GM23338 (cell line): ENCODE results near the gene CENPS. TPM values are rescaled to one million over a fixed set of nuclear protein-coding genes. Genes with fewer than 3 reads are reported as not detected.

Experiments
- ATAC-seq: fragments of 200-7000 bp; cut with Tn5 transposase; 3 replicates; pipeline ENCODE4 v1.9.1; 2020
- DNase-seq: peaks from one replicate; pipeline ENCODE4 v3.0.0-alpha.2; 2015; ENCODE audit warnings: low spot score
- H2AFZ ChIP-seq: fragments of 200-600 bp; sonication (generic); 2 replicates; pipeline ENCODE4 v1.8.0; 2016; ENCODE audit warnings: antibody characterized with exemption, mild to moderate bottlenecking, moderate library complexity
- H3F3A ChIP-seq: fragments of 200-600 bp; sonication (generic); replicated peaks from 2 replicates; pipeline ENCODE4 v1.8.0; 2017; ENCODE audit warnings: antibody characterized with exemption, mixed run types, low read depth
- H3K27ac ChIP-seq: fragments of 200-600 bp; sonication (generic); 2 replicates; pipeline ENCODE4 v1.6.1; 2016; ENCODE audit warnings: low read depth
- H3K27me3 ChIP-seq: fragments of 200-600 bp; sonication (generic); 2 replicates; pipeline ENCODE4 v1.8.0; 2016; ENCODE audit warnings: mild to moderate bottlenecking, mixed run types, moderate library complexity; ENCODE audit not compliant: insufficient read depth
- H3K36me3 ChIP-seq: fragments of 200-600 bp; sonication (generic); 2 replicates; pipeline ENCODE4 v1.8.0; 2016; ENCODE audit warnings: mild to moderate bottlenecking; ENCODE audit not compliant: insufficient read depth
- H3K4me1 ChIP-seq: fragments of 200-600 bp; sonication (generic); 2 replicates; pipeline ENCODE4 v1.8.0; 2016; ENCODE audit warnings: mild to moderate bottlenecking, moderate library complexity; ENCODE audit not compliant: insufficient read depth
- H3K4me2 ChIP-seq: fragments of 200-600 bp; sonication (generic); 2 replicates; pipeline ENCODE4 v1.7.1; 2017; ENCODE audit warnings: mixed run types
- H3K4me3 ChIP-seq: fragments of 200-600 bp; sonication (generic); 2 replicates; pipeline ENCODE4 v1.6.1; 2016; ENCODE audit warnings: mixed run types
- H3K79me2 ChIP-seq: fragments of 200-600 bp; sonication (generic); replicated peaks from 2 replicates; pipeline ENCODE4 v1.8.0; 2017; ENCODE audit warnings: mild to moderate bottlenecking; ENCODE audit not compliant: insufficient read depth
- H3K9me2 ChIP-seq: fragments of 200-600 bp; sonication (generic); 2 replicates; pipeline ENCODE4 v1.8.0; 2017; ENCODE audit not compliant: insufficient read depth
- H4K20me1 ChIP-seq: fragments of 200-600 bp; sonication (generic); replicated peaks from 2 replicates; pipeline ENCODE4 v1.8.0; 2017; ENCODE audit warnings: mild to moderate bottlenecking; ENCODE audit not compliant: insufficient read depth
- H3K27ac Mint-ChIP-seq: 2 replicates; pipeline ENCODE4 v1.8.0; 2020; ENCODE audit warnings: inconsistent platforms, mild to moderate bottlenecking, moderate library complexity, mixed read lengths
- H3K27me3 Mint-ChIP-seq: 3 replicates; pipeline ENCODE4 v1.8.0; 2022; ENCODE audit warnings: low read depth, mild to moderate bottlenecking, moderate library complexity, mixed read lengths, inconsistent platforms; ENCODE audit not compliant: insufficient read depth, poor library complexity
- H3K36me3 Mint-ChIP-seq: 3 replicates; pipeline ENCODE4 v1.8.0; 2021; ENCODE audit warnings: low read depth, mild to moderate bottlenecking, inconsistent platforms, moderate library complexity, mixed read lengths
- H3K4me1 Mint-ChIP-seq: 3 replicates; pipeline ENCODE4 v1.8.0; 2020; ENCODE audit warnings: mild to moderate bottlenecking, inconsistent platforms, mixed read lengths
- H3K4me3 Mint-ChIP-seq: 3 replicates; pipeline ENCODE4 v1.8.0; 2021; ENCODE audit warnings: moderate library complexity, mild to moderate bottlenecking, inconsistent platforms, mixed read lengths
- H3K9me3 Mint-ChIP-seq: 3 replicates; pipeline ENCODE4 v1.8.0; 2020; ENCODE audit warnings: moderate library complexity, mild to moderate bottlenecking, inconsistent platforms, mixed read lengths
- CREB1 ChIP-seq: fragments of 250-450 bp; sonication (Bioruptor Pico); IDR thresholded peaks from 2 replicates; pipeline ENCODE4 v1.5.0; 2020; ENCODE audit warnings: low read depth, mild to moderate bottlenecking, moderate library complexity
- CTCF ChIP-seq, 2 experiments: fragments of 200-600 bp in 1 of 2; sonication (generic) in 1 of 2; conservative IDR thresholded peaks; 2 replicates each; pipeline versions ENCODE4 v1.5.1 to v1.6.1; 2016 to 2017; ENCODE audit warnings: antibody characterized with exemption in 2 of 2, low read depth in 2 of 2, mild to moderate bottlenecking in 2 of 2, moderate library complexity in 1 of 2
- EZH2 ChIP-seq: fragments of 200-600 bp; sonication (generic); IDR thresholded peaks from one replicate; pipeline ENCODE4 v1.8.0; 2017; ENCODE audit warnings: antibody characterized with exemption, mild to moderate bottlenecking, low read depth; ENCODE audit not compliant: unreplicated experiment
- EZH2phosphoT487 ChIP-seq: fragments of 200-600 bp; sonication (generic); IDR thresholded peaks from one replicate; pipeline ENCODE4 v1.8.1; 2018; ENCODE audit warnings: antibody characterized with exemption; ENCODE audit not compliant: unreplicated experiment
- JUNB ChIP-seq: IDR thresholded peaks from one replicate; pipeline ENCODE4 v1.6.1; 2016; ENCODE audit warnings: antibody characterized with exemption; ENCODE audit not compliant: unreplicated experiment
- NANOG ChIP-seq: IDR thresholded peaks from 2 replicates; pipeline ENCODE4 v1.6.1; 2016; ENCODE audit warnings: antibody characterized with exemption, borderline replicate concordance
- POLR2AphosphoS5 ChIP-seq: IDR thresholded peaks from 2 replicates; pipeline ENCODE4 v1.6.1; 2016; ENCODE audit warnings: antibody characterized with exemption, low read depth
- STAT1 ChIP-seq: IDR thresholded peaks from one replicate; pipeline ENCODE4 v1.6.1; 2016; ENCODE audit warnings: antibody characterized with exemption; ENCODE audit not compliant: unreplicated experiment
- ZNF114 ChIP-seq: fragments of 250-450 bp; sonication (Bioruptor Pico); IDR thresholded peaks from 2 replicates; pipeline ENCODE4 v1.5.0; 2020; ENCODE audit warnings: mild to moderate bottlenecking, moderate library complexity
- ZNF331 ChIP-seq: fragments of 250-450 bp; sonication (Bioruptor Pico); IDR thresholded peaks from 2 replicates; pipeline ENCODE4 v1.5.0; 2020; ENCODE audit warnings: low read depth, mild to moderate bottlenecking, moderate library complexity
- polyA plus RNA-seq: library from polyadenylated mRNA; unstranded; fragments of >200 nt; fragmentation: Nextera tagmentation; extraction: Ambion mirVana; gene quantifications from 2 replicates; pipeline ENCODE4 v1.2.1, GENCODE V29; 2016
- total RNA-seq: library from RNA; depleted of rRNA; stranded (reverse); fragments of >200 nt; shearing (Covaris generic); gene quantifications from 2 replicates; pipeline ENCODE4 v1.2.3, GENCODE V29; 2014
- TF ChIP-seq, protein P1 (sequence below): IDR thresholded peaks from one replicate; pipeline ENCODE4 v1.6.1; 2018; ENCODE audit warnings: antibody characterized with exemption; ENCODE audit not compliant: unreplicated experiment
- TF ChIP-seq, protein P2 (sequence below): fragments of 250-450 bp; sonication (Bioruptor Pico); IDR thresholded peaks from 2 replicates; pipeline ENCODE4 v1.5.0; 2020; ENCODE audit warnings: mild to moderate bottlenecking, moderate library complexity

CENPS gene
- total and polyA plus RNA-seq, 2 experiments from 2014 or later: 4.7 to 31.3 TPM

- Histone ChIP-seq H3K4me1 (peaks cover 10% of the 10 kb centered on the region; the same call in 1 of the 2 replicates), H3F3A (0 out of 2 replicates have a peak, but pooled peaks cover 3% of the 10 kb centered on the region), H3K4me2 (no peak overlapping the region), H3K27me3 (no peaks in the 10 kb centered on the region), H3K79me2 (no peaks in the 10 kb centered on the region), H2AFZ (no peak overlapping the region), H3K9me2 (no peaks in the 10 kb centered on the region), H4K20me1 (no peaks in the 10 kb centered on the region; the same call in 1 of the 2 replicates), H3K27ac (no peak overlapping the region), H3K4me3 (no peak overlapping the region), H3K36me3 (no peaks in the 10 kb centered on the region; the same call in 1 of the 2 replicates)
- Mint-ChIP-seq H3K9me3 (no peaks in the 10 kb centered on the region; the same call in 2 of the 3 replicates), H3K4me3 (no peak overlapping the region), H3K4me1 (peaks cover 12% of the 10 kb centered on the region), H3K27ac (no peak overlapping the region), H3K36me3 (peaks cover 14% of the 10 kb centered on the region), H3K27me3 (peaks cover 8% of the 10 kb centered on the region)
- ATAC-seq: no peak
- no peak for DNase-seq
- TF ChIP-seq, protein P1, sequence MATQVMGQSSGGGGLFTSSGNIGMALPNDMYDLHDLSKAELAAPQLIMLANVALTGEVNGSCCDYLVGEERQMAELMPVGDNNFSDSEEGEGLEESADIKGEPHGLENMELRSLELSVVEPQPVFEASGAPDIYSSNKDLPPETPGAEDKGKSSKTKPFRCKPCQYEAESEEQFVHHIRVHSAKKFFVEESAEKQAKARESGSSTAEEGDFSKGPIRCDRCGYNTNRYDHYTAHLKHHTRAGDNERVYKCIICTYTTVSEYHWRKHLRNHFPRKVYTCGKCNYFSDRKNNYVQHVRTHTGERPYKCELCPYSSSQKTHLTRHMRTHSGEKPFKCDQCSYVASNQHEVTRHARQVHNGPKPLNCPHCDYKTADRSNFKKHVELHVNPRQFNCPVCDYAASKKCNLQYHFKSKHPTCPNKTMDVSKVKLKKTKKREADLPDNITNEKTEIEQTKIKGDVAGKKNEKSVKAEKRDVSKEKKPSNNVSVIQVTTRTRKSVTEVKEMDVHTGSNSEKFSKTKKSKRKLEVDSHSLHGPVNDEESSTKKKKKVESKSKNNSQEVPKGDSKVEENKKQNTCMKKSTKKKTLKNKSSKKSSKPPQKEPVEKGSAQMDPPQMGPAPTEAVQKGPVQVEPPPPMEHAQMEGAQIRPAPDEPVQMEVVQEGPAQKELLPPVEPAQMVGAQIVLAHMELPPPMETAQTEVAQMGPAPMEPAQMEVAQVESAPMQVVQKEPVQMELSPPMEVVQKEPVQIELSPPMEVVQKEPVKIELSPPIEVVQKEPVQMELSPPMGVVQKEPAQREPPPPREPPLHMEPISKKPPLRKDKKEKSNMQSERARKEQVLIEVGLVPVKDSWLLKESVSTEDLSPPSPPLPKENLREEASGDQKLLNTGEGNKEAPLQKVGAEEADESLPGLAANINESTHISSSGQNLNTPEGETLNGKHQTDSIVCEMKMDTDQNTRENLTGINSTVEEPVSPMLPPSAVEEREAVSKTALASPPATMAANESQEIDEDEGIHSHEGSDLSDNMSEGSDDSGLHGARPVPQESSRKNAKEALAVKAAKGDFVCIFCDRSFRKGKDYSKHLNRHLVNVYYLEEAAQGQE: no peak
- TF ChIP-seq ZNF331 (CRISPR knock-in tag) (no peak), NANOG (no peak), ZNF114 (CRISPR knock-in tag) (no peak), STAT1 (no peak), CTCF (conservative IDR thresholded peaks at IDR 0.05; ENCODE audit: low read depth in 2 of 2) (no peak), EZH2phosphoT487 (no peak), EZH2 (no peak), POLR2AphosphoS5 (no peak), JUNB (no peak), CREB1 (CRISPR knock-in tag) (no peak)
- TF ChIP-seq, protein P2, sequence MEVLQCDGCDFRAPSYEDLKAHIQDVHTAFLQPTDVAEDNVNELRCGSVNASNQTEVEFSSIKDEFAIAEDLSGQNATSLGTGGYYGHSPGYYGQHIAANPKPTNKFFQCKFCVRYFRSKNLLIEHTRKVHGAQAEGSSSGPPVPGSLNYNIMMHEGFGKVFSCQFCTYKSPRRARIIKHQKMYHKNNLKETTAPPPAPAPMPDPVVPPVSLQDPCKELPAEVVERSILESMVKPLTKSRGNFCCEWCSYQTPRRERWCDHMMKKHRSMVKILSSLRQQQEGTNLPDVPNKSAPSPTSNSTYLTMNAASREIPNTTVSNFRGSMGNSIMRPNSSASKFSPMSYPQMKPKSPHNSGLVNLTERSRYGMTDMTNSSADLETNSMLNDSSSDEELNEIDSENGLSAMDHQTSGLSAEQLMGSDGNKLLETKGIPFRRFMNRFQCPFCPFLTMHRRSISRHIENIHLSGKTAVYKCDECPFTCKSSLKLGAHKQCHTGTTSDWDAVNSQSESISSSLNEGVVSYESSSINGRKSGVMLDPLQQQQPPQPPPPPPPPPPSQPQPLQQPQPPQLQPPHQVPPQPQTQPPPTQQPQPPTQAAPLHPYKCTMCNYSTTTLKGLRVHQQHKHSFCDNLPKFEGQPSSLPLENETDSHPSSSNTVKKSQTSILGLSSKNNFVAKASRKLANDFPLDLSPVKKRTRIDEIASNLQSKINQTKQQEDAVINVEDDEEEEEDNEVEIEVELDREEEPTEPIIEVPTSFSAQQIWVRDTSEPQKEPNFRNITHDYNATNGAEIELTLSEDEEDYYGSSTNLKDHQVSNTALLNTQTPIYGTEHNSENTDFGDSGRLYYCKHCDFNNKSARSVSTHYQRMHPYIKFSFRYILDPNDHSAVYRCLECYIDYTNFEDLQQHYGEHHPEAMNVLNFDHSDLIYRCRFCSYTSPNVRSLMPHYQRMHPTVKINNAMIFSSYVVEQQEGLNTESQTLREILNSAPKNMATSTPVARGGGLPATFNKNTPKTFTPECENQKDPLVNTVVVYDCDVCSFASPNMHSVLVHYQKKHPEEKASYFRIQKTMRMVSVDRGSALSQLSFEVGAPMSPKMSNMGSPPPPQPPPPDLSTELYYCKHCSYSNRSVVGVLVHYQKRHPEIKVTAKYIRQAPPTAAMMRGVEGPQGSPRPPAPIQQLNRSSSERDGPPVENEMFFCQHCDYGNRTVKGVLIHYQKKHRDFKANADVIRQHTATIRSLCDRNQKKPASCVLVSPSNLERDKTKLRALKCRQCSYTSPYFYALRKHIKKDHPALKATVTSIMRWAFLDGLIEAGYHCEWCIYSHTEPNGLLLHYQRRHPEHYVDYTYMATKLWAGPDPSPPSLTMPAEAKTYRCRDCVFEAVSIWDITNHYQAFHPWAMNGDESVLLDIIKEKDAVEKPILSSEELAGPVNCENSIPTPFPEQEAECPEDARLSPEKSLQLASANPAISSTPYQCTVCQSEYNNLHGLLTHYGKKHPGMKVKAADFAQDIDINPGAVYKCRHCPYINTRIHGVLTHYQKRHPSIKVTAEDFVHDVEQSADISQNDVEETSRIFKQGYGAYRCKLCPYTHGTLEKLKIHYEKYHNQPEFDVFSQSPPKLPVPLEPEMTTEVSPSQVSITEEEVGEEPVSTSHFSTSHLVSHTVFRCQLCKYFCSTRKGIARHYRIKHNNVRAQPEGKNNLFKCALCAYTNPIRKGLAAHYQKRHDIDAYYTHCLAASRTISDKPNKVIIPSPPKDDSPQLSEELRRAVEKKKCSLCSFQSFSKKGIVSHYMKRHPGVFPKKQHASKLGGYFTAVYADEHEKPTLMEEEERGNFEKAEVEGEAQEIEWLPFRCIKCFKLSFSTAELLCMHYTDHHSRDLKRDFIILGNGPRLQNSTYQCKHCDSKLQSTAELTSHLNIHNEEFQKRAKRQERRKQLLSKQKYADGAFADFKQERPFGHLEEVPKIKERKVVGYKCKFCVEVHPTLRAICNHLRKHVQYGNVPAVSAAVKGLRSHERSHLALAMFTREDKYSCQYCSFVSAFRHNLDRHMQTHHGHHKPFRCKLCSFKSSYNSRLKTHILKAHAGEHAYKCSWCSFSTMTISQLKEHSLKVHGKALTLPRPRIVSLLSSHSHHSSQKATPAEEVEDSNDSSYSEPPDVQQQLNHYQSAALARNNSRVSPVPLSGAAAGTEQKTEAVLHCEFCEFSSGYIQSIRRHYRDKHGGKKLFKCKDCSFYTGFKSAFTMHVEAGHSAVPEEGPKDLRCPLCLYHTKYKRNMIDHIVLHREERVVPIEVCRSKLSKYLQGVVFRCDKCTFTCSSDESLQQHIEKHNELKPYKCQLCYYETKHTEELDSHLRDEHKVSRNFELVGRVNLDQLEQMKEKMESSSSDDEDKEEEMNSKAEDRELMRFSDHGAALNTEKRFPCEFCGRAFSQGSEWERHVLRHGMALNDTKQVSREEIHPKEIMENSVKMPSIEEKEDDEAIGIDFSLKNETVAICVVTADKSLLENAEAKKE (CRISPR knock-in tag): no peak
These were observed 46.6 kb upstream of the CENPS start for GRCh38 chr1:10383630-10384029.
